HepG2 (cell line): ENCODE measurements around the gene NRSN2. TPM values are rescaled to one million over a fixed set of nuclear protein-coding genes. Genes with fewer than 3 reads are reported as not detected.

Experiments used
- EEA1 ChIP-seq: sonication (generic); formaldehyde crosslinking; IDR thresholded peaks from 2 replicates; pipeline ENCODE4 v1.5.1; 2020; ENCODE audit warnings: mild to moderate bottlenecking, missing genetic modification reagents, borderline replicate concordance
- HOXA3 ChIP-seq: sonication (generic); formaldehyde crosslinking; IDR thresholded peaks from 2 replicates; pipeline ENCODE4 v1.5.0; 2020; ENCODE audit warnings: missing genetic modification reagents
- KAT7 ChIP-seq: IDR thresholded peaks from 2 replicates; pipeline ENCODE4 v1.6.1; 2018; ENCODE audit warnings: borderline replicate concordance, missing compliant biosample characterization
- NBN ChIP-seq: fragments of 450-650 bp; conservative IDR thresholded peaks from 2 replicates; pipeline ENCODE4 v1.6.1; 2017
- NR2F2 ChIP-seq: IDR thresholded peaks from 2 replicates; pipeline ENCODE4 v1.6.1; 2012; ENCODE audit warnings: low read depth, inconsistent platforms, borderline replicate concordance
- PBX2 ChIP-seq: IDR thresholded peaks from 2 replicates; pipeline ENCODE4 v1.6.1; 2016; ENCODE audit warnings: control low read depth
- RORA ChIP-seq: sonication (generic); formaldehyde crosslinking; IDR thresholded peaks from 2 replicates; pipeline ENCODE4 v1.5.0; 2020; ENCODE audit warnings: mild to moderate bottlenecking, missing genetic modification reagents, moderate library complexity
- SP5 ChIP-seq: IDR thresholded peaks from 2 replicates; pipeline ENCODE4 v1.6.1; 2016; ENCODE audit warnings: low read depth, borderline replicate concordance
- TARDBP ChIP-seq: sonication (generic); formaldehyde crosslinking; IDR thresholded peaks from 2 replicates; pipeline ENCODE4 v1.8.0; 2022; ENCODE audit warnings: mild to moderate bottlenecking, missing genetic modification reagents
- ZKSCAN5 ChIP-seq: sonication (generic); formaldehyde crosslinking; IDR thresholded peaks from 2 replicates; pipeline ENCODE4 v1.5.1; 2020; ENCODE audit warnings: mild to moderate bottlenecking, missing genetic modification reagents
- ZNF34 ChIP-seq: sonication (generic); formaldehyde crosslinking; IDR thresholded peaks from 2 replicates; pipeline ENCODE4 v1.4.0; 2020; ENCODE audit warnings: mild to moderate bottlenecking, missing genetic modification reagents, borderline replicate concordance
- ZNF609 ChIP-seq: sonication (generic); formaldehyde crosslinking; IDR thresholded peaks from 2 replicates; pipeline ENCODE4 v1.4.0; 2020; ENCODE audit warnings: mild to moderate bottlenecking, missing genetic modification reagents, borderline replicate concordance
- ZNF740 ChIP-seq: sonication (generic); formaldehyde crosslinking; IDR thresholded peaks from 2 replicates; pipeline ENCODE4 v1.4.0; 2020; ENCODE audit warnings: missing genetic modification reagents
- polyA plus RNA-seq, 8 experiments: library from polyadenylated mRNA; depleted of rRNA in 3 of 8; stranded (reverse) in 7 of 8; unstranded in 1 of 8; fragments of >200 nt; fragmentation: Illumina TruSeq in 4 of 8; extraction: Trizol in 4 of 8; gene quantifications; 2 replicates each; pipeline versions ENCODE4 v1.2.1 to v1.2.3, GENCODE V29; 2011 to 2016; ENCODE audit warnings: low read depth in 4 of 8, missing spikeins in 1 of 8, mixed read lengths in 1 of 8; ENCODE audit not compliant: insufficient read depth in 1 of 8
- total RNA-seq, 5 experiments: library from RNA; depleted of rRNA; stranded (reverse); fragments of >200 nt; fragmentation: Illumina TruSeq; extraction: Trizol; gene quantifications; 2 replicates each; pipeline ENCODE4 v1.2.3, GENCODE V29; 2016; ENCODE audit warnings: low read depth in 1 of 5
- TF ChIP-seq, protein P1 (sequence below): sonication (generic); formaldehyde crosslinking; IDR thresholded peaks from 2 replicates; pipeline ENCODE4 v1.4.0; 2020; ENCODE audit warnings: low read depth, missing genetic modification reagents

NRSN2 gene
- total and polyA plus RNA-seq, 2 of the 13 experiments (the other 11 are each of a cell fraction or from before 2014, with no cell fraction given), result 32.3 to 49.4 TPM

DNA sequence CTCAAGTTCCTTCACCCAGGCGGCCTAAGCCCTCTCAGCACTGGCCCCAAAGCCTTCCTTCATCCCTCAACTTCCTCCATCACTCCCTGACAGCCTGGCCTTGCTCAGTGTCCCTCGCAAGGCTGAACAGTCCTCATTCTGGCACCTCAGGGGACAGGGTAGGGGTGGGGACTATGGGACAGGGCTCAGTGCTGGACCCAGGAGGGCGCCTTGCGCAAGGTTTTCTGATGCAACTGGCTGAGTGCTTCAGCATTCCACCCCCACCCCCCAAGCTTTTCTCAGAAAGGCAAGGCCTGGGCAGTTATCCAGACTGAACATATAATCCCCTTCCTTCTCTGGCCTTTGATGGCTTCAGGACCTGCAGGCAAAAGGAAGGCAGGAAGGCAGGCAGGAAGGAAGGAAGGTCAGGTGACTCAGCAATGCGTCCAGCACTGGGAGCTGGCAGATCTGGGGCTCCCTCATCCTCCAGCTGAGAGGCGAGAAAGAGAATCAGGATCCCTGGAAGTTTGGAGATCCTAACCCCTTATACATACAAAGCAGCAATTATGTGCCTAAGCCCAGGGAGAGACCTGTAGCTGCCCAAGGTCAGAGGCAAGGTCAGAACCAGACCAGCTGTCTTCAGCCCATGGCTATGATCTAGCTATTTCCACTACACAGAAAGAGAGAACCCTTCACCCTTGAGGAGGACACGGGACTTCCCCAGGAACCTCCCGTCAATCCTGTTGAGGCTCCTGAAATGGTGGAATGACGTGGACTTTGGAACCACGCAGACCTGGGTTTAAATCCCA is 25.0 kb downstream of the NRSN2 start (continued):
- TF ChIP-seq, protein P1, sequence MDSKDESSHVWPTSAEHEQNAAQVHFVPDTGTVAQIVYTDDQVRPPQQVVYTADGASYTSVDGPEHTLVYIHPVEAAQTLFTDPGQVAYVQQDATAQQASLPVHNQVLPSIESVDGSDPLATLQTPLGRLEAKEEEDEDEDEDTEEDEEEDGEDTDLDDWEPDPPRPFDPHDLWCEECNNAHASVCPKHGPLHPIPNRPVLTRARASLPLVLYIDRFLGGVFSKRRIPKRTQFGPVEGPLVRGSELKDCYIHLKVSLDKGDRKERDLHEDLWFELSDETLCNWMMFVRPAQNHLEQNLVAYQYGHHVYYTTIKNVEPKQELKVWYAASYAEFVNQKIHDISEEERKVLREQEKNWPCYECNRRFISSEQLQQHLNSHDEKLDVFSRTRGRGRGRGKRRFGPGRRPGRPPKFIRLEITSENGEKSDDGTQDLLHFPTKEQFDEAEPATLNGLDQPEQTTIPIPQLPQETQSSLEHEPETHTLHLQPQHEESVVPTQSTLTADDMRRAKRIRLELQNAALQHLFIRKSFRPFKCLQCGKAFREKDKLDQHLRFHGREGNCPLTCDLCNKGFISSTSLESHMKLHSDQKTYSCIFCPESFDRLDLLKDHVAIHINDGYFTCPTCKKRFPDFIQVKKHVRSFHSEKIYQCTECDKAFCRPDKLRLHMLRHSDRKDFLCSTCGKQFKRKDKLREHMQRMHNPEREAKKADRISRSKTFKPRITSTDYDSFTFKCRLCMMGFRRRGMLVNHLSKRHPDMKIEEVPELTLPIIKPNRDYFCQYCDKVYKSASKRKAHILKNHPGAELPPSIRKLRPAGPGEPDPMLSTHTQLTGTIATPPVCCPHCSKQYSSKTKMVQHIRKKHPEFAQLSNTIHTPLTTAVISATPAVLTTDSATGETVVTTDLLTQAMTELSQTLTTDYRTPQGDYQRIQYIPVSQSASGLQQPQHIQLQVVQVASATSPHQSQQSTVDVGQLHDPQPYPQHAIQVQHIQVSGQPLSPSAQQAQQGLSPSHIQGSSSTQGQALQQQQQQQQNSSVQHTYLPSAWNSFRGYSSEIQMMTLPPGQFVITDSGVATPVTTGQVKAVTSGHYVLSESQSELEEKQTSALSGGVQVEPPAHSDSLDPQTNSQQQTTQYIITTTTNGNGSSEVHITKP, result peak; percentile 89; the same call in 1 of the 2 replicates
- peak; percentile 94 for TF ChIP-seq SP5 (CRISPR knock-in tag)
- peak; percentile 52; the same call in 1 of the 2 replicates for TF ChIP-seq PBX2 (CRISPR knock-in tag)
- peak; percentile 64; the same call in 1 of the 2 replicates for TF ChIP-seq KAT7
- peak; percentile 61; the same call in 1 of the 2 replicates for TF ChIP-seq NR2F2
- no peak for TF ChIP-seq EEA1 (CRISPR knock-in tag)
- peak; percentile 100 for TF ChIP-seq ZNF34
- TF ChIP-seq ZNF740 (CRISPR knock-in tag), result peak; percentile 92
- TF ChIP-seq RORA, result no peak
- peak; percentile 94 for TF ChIP-seq HOXA3 (CRISPR knock-in tag)
- peak; percentile 56; the same call in 1 of the 2 replicates for TF ChIP-seq ZKSCAN5 (CRISPR knock-in tag)
- TF ChIP-seq NBN, result no peak
- peak; percentile 93 for TF ChIP-seq ZNF609
- TF ChIP-seq TARDBP, result peak; percentile 100
